Measurements from ENCODE around the gene IBTK. TPM values are rescaled to one million over a fixed set of nuclear protein-coding genes. Genes with fewer than 3 reads are reported as not detected.
"Not testable (repeated sequence)": the region's sequence is repeated elsewhere in the genome, so short reads cannot be mapped to it uniquely, and the experiment has no call there.

The IBTK gene
- total RNA-seq, 1 donor from 2014 or later = 43.1 TPM

GRCh38 chr6:82204020-82204419 lies 43.5 kb downstream of the IBTK start:
- H3K36me3 Mint-ChIP-seq = peaks cover 30% of the 10 kb centered on the region
- H3K9me3 Mint-ChIP-seq = no peaks in the 10 kb centered on the region
- no peak overlapping the region for H3K27ac Mint-ChIP-seq
- no peak overlapping the region for H3K4me3 Mint-ChIP-seq
- no peak for DNase-seq (ENCODE audit: extremely low spot score, unreplicated experiment)
- TF ChIP-seq, protein P1, sequence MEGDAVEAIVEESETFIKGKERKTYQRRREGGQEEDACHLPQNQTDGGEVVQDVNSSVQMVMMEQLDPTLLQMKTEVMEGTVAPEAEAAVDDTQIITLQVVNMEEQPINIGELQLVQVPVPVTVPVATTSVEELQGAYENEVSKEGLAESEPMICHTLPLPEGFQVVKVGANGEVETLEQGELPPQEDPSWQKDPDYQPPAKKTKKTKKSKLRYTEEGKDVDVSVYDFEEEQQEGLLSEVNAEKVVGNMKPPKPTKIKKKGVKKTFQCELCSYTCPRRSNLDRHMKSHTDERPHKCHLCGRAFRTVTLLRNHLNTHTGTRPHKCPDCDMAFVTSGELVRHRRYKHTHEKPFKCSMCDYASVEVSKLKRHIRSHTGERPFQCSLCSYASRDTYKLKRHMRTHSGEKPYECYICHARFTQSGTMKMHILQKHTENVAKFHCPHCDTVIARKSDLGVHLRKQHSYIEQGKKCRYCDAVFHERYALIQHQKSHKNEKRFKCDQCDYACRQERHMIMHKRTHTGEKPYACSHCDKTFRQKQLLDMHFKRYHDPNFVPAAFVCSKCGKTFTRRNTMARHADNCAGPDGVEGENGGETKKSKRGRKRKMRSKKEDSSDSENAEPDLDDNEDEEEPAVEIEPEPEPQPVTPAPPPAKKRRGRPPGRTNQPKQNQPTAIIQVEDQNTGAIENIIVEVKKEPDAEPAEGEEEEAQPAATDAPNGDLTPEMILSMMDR (conservative IDR thresholded peaks at IDR 0.05) = no peak
- no peaks in the 10 kb centered on the region for H3K27me3 Mint-ChIP-seq
- peaks cover 7% of the 10 kb centered on the region for H3K4me1 Mint-ChIP-seq (ENCODE audit: unreplicated experiment)

DNA sequence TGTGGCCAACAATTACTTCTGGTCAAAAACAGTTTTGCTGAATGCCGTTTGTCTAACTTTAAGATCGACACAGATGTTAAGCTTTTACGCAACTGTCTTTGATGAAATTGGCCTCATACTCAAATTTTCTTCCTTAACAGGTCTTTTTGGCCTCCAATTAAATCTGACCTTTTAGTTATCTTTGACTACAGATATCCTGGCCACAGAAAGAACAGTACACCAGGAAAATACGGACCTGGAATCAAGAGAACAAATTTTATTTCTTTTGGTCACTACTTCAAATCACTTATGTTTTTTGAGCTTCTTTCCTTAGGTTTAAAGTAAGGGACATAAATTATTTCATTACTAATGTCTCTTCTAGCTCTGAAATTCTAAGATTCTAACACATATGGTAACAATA lies 49.8 kb downstream of the IBTK start:
- H3K27me3 Mint-ChIP-seq = no peaks in the 10 kb centered on the region
- no peak overlapping the region for H3K4me3 Mint-ChIP-seq
- no peak overlapping the region for H3K27ac Mint-ChIP-seq
- no peaks in the 10 kb centered on the region for H3K4me1 Mint-ChIP-seq (ENCODE audit: unreplicated experiment)
- H3K9me3 Mint-ChIP-seq = no peaks in the 10 kb centered on the region
- DNase-seq (ENCODE audit: extremely low spot score, unreplicated experiment) = no peak
- TF ChIP-seq, protein P1 (conservative IDR thresholded peaks at IDR 0.05) = no peak
- H3K36me3 Mint-ChIP-seq = peaks cover 21% of the 10 kb centered on the region

DNA sequence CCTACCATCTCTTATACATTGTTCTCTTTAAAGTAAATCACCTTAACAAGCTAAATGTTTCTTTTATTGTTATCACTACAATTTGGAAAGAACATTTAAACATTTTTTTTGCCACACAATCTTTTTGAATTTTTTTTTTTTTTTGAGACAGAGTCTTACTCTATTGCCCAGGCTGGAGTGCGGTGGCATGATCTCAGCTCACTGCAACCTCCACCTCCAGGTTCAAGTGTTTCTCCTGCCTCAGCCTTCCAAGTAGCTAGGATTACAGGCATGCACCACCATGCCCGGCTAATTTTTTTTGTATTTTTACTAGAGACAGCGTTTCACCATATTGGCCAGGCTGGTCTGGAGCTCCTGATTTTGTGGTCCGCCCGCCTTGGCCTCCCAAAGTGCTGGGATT lies 50.3 kb downstream of the IBTK start:
- not testable (repeated sequence) for H3K4me1 Mint-ChIP-seq (ENCODE audit: unreplicated experiment); H3K27ac Mint-ChIP-seq; H3K9me3 Mint-ChIP-seq; DNase-seq (ENCODE audit: extremely low spot score, unreplicated experiment); H3K27me3 Mint-ChIP-seq; H3K4me3 Mint-ChIP-seq
- peaks cover 21% of the 10 kb centered on the region for H3K36me3 Mint-ChIP-seq

DNA sequence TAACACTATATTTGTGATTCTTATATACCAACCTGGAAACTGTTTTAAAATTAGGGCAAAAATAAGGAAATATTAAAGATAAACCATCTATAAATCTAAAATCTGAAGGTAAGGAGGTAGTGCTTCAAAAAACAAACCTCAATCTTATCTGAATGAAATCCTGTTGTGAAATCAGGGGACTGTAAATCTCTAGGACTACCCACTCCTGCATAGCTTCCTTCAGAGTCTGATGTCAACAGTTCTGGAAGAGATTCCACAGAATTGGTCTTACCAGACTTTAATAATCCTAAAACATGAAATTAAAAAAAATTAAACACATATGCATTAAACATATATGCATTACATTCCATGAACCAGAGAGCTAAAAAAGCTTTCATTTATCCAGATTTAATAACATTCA lies 51.4 kb downstream of the IBTK start:
- H3K27ac Mint-ChIP-seq = no peak overlapping the region
- TF ChIP-seq, protein P1 (conservative IDR thresholded peaks at IDR 0.05) = no peak
- no peaks in the 10 kb centered on the region for H3K27me3 Mint-ChIP-seq
- H3K9me3 Mint-ChIP-seq = no peaks in the 10 kb centered on the region
- DNase-seq (ENCODE audit: extremely low spot score, unreplicated experiment) = no peak
- H3K36me3 Mint-ChIP-seq = peaks cover 21% of the 10 kb centered on the region
- H3K4me3 Mint-ChIP-seq = no peak overlapping the region
- H3K4me1 Mint-ChIP-seq (ENCODE audit: unreplicated experiment) = no peaks in the 10 kb centered on the region

DNA sequence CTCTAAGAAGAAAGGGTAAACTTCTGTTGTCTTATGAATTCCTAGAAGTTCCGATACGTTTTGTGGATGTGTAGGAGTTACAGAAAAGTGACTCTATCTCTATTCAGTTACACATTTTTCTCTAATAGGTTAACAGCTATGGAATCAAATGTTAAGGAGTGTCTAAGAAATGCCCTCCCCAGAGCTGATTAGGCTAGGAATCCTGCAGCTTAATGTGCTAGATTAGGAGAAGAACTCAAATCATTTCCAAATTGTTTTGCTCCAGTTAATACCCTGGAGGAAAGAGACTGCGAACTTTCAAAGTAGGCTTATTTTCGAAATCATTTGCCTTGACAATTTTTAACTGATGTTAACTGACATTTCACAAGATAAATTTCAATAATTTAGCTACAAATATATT lies 51.9 kb downstream of the IBTK start:
- Mint-ChIP-seq H3K27me3 (no peaks in the 10 kb centered on the region), H3K4me1 (ENCODE audit: unreplicated experiment) (no peaks in the 10 kb centered on the region), H3K4me3 (no peak overlapping the region), H3K27ac (no peak overlapping the region), H3K36me3 (peaks cover 21% of the 10 kb centered on the region), H3K9me3 (no peaks in the 10 kb centered on the region)
- DNase-seq (ENCODE audit: extremely low spot score, unreplicated experiment) = no peak
- TF ChIP-seq, protein P1 (conservative IDR thresholded peaks at IDR 0.05) = no peak

GRCh38 chr6:82185948-82186535 lies 61.5 kb downstream of the IBTK start:
- Mint-ChIP-seq H3K27ac (no peak overlapping the region), H3K4me3 (no peak overlapping the region), H3K4me1 (ENCODE audit: unreplicated experiment) (no peaks in the 10 kb centered on the region), H3K27me3 (no peaks in the 10 kb centered on the region), H3K36me3 (peaks cover 37% of the 10 kb centered on the region), H3K9me3 (no peaks in the 10 kb centered on the region)
- DNase-seq (ENCODE audit: extremely low spot score, unreplicated experiment) = no peak
- TF ChIP-seq, protein P1 (conservative IDR thresholded peaks at IDR 0.05) = no peak
